Progenitor cell of endocrine pancreas (in vitro differentiated cells): Measurements from ENCODE around the gene ZIC5. TPM values are rescaled to one million over a fixed set of nuclear protein-coding genes. Genes with fewer than 3 reads are reported as not detected.

Experiments used
- DNase-seq: peaks from one replicate; pipeline ENCODE4 v3.0.0; 2021; ENCODE audit warnings: low spot score; ENCODE audit not compliant: unreplicated experiment
- H3K27ac Mint-ChIP-seq: 2 replicates; pipeline ENCODE4 v1.8.0; 2021; ENCODE audit warnings: mild to moderate bottlenecking, moderate library complexity, mixed read lengths
- H3K27me3 Mint-ChIP-seq: 2 replicates; pipeline ENCODE4 v1.8.0; 2021; ENCODE audit warnings: mixed read lengths
- H3K36me3 Mint-ChIP-seq: 2 replicates; pipeline ENCODE4 v1.8.0; 2022; ENCODE audit warnings: mixed read lengths; ENCODE audit not compliant: insufficient read depth
- H3K4me1 Mint-ChIP-seq: 2 replicates; pipeline ENCODE4 v1.8.0; 2021; ENCODE audit warnings: low read depth, mixed read lengths
- H3K4me3 Mint-ChIP-seq: 2 replicates; pipeline ENCODE4 v1.8.0; 2021; ENCODE audit warnings: low read depth, mild to moderate bottlenecking, moderate library complexity, mixed read lengths
- H3K9me3 Mint-ChIP-seq: 2 replicates; pipeline ENCODE4 v1.8.0; 2021; ENCODE audit warnings: low read depth, mixed read lengths
- CTCF ChIP-seq: fragments of 200-600 bp; sonication (generic); IDR thresholded peaks from one replicate; pipeline ENCODE4 v1.5.0; 2021; ENCODE audit warnings: antibody characterized with exemption, mild to moderate bottlenecking; ENCODE audit not compliant: unreplicated experiment
- total RNA-seq: library from RNA; stranded (reverse); gene quantifications from 2 replicates; pipeline ENCODE4 v1.2.1, GENCODE V29; 2021

The ZIC5 gene
- total RNA-seq, 1 donor from 2014 or later: not detected

DNA sequence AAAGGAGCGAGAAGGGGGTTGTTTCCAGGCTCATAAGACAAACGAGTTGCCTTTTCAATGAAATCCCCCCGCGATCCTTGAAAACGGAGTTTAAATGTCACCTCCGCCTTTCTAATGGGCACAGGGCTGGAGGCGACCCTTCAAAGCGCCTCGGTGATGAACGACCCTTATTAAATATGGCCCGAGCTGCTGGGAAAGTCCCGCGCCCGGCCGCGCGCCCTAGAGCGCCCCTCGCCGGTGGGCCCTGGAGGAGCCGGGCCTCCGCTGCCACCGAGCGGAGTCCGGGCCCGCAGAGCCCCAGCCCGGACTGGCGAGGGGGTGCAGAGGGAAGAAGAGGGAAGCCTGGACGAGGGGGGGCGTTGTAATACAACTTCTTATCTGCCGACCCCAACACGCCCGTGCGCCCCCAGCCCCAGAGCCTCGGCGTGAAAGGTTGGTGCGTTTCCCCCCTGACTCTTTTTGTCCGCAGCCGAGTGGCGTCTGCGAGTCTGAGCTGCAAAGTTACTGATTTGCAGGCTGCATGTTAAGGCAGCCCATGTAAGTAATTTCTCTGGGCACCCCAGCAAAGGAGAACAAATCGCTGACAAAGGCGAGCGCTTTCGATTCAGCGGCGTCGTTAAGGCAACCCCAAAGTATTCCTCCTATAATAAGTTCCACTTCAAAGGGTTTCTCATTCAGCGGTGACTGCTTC, 11.9 kb downstream of the ZIC5 start:
- H3K9me3 Mint-ChIP-seq: no peaks in the 10 kb centered on the region
- no peaks in the 10 kb centered on the region for H3K36me3 Mint-ChIP-seq
- H3K27ac Mint-ChIP-seq: peak overlapping the region; percentile 15
- peaks cover 89% of the 10 kb centered on the region for H3K27me3 Mint-ChIP-seq
- peak; percentile 62 for TF ChIP-seq CTCF
- H3K4me3 Mint-ChIP-seq: peak overlapping the region; percentile 60
- peaks cover 22% of the 10 kb centered on the region for H3K4me1 Mint-ChIP-seq
- no peak for DNase-seq

- H3K4me1 Mint-ChIP-seq: peaks cover 22% of the 10 kb centered on the region
- H3K27me3 Mint-ChIP-seq: peaks cover 89% of the 10 kb centered on the region
- H3K36me3 Mint-ChIP-seq: no peaks in the 10 kb centered on the region
- no peaks in the 10 kb centered on the region for H3K9me3 Mint-ChIP-seq
- no peak overlapping the region for H3K4me3 Mint-ChIP-seq
- H3K27ac Mint-ChIP-seq: peak overlapping the region; percentile 57
- TF ChIP-seq CTCF: no peak
- no peak for DNase-seq
These were observed 12.4 kb downstream of the ZIC5 start for GRCh38 chr13:99959127-99959539.

GRCh38 chr13:99958406-99959126, 13.0 kb downstream of the ZIC5 start:
- H3K36me3 Mint-ChIP-seq: no peaks in the 10 kb centered on the region
- no peak overlapping the region for H3K4me3 Mint-ChIP-seq
- DNase-seq: no peak
- peak overlapping the region; percentile 4 for H3K27ac Mint-ChIP-seq
- TF ChIP-seq CTCF: no peak
- no peaks in the 10 kb centered on the region for H3K9me3 Mint-ChIP-seq
- H3K27me3 Mint-ChIP-seq: peaks cover 89% of the 10 kb centered on the region
- peaks cover 22% of the 10 kb centered on the region for H3K4me1 Mint-ChIP-seq

- DNase-seq: no peak
- H3K27ac Mint-ChIP-seq: peak overlapping the region; percentile 88
- H3K4me1 Mint-ChIP-seq: peaks cover 24% of the 10 kb centered on the region
- peaks cover 92% of the 10 kb centered on the region for H3K27me3 Mint-ChIP-seq
- no peak for TF ChIP-seq CTCF
- H3K36me3 Mint-ChIP-seq: no peaks in the 10 kb centered on the region
- H3K4me3 Mint-ChIP-seq: peak overlapping the region; percentile 70
- no peaks in the 10 kb centered on the region for H3K9me3 Mint-ChIP-seq
These were observed 14.9 kb downstream of the ZIC5 start for GRCh38 chr13:99956473-99957349.
